NCI-H526 treated with DMSO at 0.1 percent for 48 hours (cell line): Measurements from ENCODE around the gene SAYSD1.
"Not testable (repeated sequence)": the region's sequence is repeated elsewhere in the genome, so short reads cannot be mapped to it uniquely, and the experiment has no call there.

Experiments
- DNase-seq: peaks from one replicate; lab custom pipeline; 2025; lab: John Stamatoyannopoulos, UW

Gene SAYSD1, protein sequence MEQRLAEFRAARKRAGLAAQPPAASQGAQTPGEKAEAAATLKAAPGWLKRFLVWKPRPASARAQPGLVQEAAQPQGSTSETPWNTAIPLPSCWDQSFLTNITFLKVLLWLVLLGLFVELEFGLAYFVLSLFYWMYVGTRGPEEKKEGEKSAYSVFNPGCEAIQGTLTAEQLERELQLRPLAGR

DNA sequence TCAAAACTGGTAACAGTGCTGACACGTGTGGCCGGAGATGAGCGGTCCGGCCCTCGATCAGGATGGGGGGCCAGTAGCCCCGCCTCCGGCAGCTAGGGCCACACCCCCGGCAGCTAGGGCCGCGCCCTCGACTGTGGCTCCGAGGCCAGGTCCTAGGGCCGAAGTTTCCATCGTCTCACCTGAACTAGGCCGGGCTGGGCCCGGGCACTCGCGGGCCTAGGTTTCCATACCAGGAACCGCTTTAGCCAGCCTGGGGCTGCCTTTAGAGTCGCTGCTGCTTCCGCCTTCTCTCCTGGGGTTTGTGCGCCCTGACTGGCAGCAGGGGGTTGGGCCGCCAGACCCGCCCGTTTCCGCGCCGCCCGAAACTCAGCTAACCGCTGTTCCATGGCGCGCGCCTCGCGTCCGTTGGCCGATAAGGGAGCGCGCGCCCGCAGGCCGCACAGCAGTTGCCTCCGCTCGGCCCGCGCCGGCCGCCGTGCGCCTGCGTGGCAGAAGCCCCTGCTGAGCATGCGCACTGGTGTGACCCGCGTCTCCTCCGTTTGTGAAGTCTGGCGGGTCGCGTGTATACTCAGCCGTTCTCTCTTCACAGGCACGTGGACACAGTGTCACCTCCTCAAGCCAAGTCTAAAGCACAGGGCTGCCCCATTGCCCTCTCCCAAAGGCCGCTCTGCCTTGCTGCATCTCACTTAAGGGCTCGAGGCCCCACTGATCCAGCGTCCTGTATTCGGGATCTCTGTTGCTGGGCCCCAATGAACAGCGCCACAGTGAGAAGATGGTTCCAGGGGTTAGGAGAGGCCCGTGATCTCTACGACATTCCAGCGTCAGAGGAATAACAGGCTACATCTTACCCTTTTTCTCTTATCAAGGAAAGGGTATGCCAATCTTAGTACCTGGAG lies at the start of gene SAYSD1:
SAYSD1 (minus strand) TSS at position 483 of the 896 bp plus-strand sequence; CDS start at position 386, 97 bp downstream.
- peak; percentile 90 for DNase-seq

DNA sequence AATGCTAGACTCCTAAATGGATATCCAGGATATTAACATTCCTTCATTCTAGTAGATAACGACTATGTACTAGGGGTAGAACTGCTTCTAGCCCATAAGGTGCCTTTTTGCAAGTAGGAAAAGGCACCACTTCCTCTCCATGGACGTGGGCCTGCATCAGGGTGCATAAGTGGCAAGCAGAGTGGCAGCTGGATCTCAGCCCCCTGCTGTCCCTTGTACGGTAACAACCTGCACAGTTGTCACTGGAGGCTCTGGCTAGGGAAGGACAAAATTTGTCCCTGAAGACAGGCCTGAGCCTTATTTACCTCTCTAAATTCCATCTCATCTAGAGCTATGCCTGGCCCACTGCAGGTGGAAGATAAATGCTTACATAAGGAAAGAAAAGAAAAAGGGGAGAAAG lies 42.5 kb upstream of the SAYSD1 start:
- no peak for DNase-seq

DNA sequence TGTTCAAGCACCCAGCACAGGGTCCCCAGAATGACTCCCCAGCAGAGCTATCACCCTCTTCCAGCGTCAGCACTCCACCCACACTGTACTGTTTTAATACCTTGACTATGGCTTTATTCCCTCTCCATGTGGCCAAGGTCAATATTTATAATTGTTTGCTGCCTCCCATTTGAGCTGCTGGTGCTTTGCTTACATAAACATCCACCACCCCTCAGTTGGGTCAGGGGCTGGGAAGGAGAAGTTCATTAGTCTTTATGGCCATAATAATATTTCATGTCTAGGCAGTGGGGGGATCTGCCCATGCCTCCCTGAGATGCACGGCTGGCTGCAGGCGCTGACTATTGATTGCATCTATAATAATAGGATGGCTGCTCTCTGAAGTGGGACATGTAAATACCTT lies 41.8 kb upstream of the SAYSD1 start:
- peak; percentile 70 for DNase-seq

DNA sequence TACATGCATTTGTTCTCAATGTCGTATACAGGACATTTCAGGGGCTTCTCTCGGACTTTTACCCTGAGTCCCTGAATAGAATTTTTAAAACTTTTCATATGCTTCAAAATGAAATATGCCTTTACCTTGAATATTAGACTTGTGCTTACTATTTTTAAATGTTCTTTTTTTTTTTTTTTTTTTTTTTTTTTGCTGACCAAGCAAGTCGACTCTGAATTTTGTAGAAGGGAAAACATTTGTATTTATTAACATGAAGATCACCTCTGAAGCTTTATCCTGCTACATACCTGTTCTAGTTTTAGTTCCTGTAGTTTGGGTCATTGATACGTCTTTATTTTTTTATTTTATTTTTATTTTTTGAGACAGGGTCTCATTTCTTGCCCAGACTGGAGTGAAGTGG lies 39.7 kb upstream of the SAYSD1 start:
- DNase-seq = no peak

DNA sequence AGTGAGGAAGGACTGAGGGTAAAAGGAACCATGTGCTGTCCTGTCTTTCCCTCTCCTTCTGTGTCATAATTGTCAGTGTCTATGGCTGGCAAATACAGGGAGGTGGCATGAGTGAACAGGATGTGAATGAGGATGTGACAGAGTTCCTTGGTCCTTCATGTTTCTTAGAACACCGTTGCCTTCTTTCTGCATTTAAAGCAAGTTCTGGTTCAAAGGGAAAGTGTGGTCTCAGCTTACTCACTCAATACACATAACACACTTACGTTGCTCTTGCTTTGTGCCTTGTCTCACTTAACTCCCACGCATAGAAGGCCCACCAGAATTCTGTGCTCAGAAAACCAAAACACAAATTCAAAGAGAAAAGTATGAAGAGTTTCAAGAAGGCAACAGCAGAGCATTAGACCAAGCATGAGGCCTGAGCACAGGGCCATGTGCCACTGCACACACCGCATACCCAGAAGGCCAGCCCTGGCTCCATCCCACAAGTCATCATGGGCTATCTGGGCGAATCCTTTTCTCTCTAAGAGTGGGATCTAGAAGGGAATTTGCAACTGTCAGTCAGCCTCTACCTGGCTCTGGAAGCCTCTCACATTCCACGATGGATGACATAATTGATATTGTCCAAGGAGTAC lies 38.9 kb upstream of the SAYSD1 start:
- no peak for DNase-seq

DNA sequence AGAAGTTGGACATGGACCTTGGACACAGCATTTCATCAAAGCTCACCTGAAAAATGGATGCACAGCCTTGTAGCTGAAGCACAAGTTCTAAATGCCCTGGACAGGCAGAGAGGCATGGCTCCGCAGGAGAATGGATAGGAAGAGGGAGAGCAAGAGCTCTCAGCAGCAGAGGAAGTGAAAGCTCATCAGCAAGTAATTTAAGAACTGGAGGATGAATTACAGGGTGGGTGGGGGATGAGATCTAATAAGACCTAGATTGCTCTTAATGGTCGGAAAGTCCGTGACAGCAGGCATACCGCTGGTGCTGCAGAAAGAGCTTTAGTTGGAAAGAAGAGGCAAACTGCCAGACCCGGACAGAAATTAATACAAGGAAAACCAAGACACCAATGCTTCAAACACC lies 37.3 kb upstream of the SAYSD1 start:
- no peak for DNase-seq

DNA sequence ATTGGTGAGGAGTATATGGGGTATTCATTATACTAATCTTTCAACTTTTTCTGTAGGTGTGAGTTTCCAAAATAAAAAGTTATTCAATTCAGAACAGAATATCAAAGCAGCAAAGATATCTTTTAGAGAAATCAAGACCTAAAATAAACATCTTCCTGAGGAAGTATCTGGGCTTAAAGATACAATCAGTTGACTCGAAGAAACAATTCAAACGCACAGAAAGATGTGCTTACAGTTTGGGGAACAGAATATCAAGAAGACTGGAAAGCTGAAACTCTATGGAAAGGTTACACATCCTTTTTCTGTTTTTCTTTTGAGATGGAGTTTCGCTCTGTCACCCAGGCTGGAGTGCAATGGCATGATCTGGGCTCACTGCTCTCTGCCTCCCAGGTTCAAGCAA lies 36.2 kb upstream of the SAYSD1 start:
- DNase-seq = no peak

DNA sequence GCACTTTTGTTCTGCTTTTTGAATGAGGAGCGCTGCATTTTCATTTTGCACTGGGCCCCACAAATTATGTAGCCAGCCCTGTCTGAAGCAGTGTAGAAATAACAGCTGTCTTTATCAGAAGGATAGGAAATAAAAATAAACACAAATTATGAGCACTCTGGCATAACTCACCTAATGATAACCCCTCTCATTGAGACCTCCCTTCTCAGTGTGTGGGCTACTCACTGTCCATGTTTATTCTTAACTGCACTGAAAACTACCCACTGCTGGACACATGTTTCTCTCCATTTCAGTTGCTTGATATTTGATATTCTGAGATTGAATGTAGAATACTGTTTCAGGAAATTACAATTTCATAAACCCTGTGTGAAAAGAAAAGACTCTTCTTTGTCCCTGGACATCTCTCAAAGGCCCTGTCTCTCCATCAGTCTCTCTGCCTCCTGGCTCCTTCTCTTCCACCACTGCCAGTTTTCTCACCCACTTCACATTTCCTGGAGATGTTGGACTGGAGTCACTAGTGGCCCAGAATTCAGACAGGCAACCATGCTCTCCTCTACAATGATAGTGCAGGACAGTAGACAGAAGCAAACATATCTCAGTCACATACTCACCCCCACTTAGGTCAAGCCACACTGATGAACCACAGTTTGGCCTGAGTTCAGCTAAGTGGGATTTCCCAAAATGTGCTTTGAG lies 29.6 kb upstream of the SAYSD1 start:
- DNase-seq = no peak

DNA sequence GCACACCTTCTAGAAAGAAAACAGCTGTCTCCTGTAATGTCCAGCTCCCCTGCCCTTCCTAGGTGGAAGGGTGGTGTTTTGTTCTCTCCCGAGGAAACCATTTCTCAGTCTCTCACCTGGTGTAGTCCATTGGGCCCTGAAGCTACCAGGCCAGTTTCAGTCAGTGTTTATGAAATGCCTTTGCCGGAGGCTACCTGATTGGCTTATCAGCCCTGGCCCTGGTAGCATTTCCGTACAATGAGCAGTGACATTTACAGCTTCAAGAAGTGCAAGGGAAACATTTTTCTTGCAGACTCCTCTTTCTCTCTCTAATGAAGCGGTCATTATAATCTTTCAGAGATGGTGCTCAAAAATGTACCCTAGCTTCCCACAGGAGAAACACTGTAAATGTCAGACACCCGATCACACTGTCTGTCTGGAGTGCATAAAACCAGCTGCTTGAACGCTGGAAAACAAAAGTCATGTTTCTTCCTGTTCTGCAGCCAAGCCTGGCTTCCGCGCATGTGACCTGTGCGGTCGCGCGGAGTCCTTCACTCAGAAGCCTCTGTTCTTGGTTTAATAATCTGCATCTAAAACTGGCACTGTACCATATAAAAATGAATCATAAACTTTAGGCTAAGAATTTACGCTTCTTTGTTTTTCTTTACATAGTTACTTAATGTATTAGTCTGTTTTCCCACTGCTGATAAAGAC lies 28.4 kb upstream of the SAYSD1 start:
- no peak for DNase-seq

DNA sequence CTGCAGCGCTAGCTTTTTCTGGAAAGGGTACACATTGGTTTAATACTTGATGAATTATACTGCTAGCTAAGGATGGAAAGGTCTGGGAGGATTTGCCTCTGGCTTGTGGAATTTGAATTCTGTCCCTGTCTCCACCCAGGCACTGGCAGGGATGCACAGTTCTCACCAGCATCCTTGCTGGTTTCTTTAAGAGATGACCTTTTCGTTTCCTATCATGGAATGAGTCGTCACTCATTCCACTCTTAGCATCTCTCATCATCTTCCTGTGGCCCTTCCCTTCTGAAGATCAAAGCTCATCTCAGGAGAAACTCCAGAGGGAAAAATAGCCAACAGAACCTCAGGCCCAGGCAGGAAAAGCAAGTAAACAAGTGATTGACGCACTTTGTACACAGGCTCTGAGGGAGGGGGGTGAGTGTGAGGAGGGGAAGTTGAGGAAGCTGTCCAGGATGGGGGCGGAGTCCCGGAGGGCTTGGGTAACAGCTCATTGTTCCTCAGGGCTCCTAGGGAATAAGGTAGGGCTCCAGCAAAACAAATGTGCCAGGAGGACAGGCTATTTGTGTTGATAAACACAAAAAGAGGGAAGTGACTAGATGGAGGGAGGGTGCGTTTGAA lies 25.7 kb upstream of the SAYSD1 start:
- DNase-seq = no peak

DNA sequence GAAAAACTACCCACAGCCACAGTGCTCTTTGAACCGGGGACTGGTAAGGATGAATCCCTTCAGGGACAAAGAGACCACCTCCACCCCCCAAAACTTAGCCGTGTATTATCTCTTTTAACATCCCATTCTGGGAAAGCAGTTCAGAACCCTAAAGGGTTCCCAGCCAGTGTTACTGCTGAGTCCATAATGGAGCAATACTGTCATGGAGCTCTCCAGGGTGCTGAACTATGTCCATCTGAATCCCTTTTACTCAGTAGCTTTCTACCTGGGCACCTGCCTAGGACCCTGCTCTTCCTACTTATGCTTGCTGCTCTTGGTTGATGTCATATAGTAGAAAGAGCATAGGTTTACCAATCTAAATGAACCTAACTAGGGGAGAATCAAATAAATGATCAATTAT lies 22.3 kb upstream of the SAYSD1 start:
- DNase-seq = no peak

DNA sequence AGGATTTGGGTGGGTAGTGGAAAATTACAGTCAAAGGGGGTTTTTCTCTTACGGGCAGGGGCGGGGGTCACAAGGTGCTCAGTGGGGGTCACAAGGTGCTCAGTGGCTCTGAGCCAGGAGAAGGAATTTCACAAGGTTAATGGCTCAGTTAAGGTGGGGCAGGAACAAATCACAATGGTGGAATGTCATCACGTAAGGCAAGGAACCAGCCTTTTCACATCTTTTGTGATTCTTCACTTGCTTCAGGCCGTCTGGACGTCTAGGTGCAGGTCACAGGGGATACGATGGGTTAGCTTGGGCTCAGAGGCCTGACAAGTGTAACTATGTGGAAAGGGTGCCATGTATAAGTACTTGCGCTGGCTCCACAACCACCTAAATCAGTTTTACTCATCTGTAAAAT lies 21.2 kb upstream of the SAYSD1 start:
- DNase-seq = not testable (repeated sequence)

DNA sequence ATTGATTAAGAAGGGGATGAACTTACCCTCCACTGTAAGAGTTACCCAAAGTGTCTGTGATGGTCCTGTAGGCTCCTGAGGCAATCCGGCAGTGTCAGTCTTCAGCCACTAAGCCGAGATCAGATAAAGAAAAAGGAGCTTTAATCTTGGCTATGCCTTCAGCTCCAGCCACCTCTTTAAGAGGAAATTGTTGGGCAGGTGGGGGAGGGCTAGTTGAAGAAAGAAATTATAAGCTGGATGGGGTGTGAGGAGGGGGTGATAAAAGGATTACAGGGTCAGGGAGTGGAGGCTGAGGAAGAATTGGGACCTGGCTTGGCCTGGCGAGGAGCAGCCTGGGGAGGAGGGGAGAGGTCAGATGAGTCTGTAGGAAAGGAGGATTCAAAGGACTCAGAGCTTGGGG lies 19.8 kb upstream of the SAYSD1 start:
- DNase-seq = not testable (repeated sequence)

DNA sequence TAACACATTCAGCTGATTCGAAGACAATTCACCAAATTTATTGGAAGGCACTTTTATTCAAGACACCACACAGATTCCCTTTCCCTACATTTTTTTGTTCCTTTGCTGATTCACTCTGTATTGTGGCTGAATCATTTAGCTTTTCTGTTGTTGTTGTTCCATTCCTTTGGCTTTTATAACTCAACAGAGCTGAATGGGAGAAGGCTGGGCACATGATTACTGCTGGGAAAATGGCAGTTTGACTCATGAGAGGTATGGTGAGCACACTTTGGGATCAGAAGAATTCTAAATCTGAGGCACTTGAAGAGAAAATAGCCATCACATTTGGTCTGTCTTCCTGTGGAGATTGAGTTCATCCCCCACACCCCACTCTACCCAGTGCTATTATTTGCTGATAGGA lies 15.7 kb upstream of the SAYSD1 start:
- DNase-seq = no peak

DNA sequence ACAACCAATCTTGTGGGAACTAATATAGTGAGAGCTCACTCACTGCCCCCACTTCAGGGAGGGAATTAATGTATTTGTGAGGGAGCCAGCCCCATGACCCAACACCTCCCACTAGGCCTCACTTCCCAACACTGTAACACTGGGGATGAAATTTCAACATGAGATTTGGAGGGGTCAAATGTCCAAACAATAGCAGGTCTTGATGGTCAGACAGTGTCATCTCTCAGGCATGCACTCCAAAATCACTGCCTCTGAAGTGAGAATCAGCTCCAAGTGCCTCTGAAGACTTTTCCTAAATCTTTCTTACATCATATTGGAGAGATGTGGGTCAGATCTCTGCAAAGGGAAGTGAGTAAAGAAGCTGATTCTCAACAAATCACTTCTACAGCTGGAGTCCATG lies 13.8 kb upstream of the SAYSD1 start:
- no peak for DNase-seq

DNA sequence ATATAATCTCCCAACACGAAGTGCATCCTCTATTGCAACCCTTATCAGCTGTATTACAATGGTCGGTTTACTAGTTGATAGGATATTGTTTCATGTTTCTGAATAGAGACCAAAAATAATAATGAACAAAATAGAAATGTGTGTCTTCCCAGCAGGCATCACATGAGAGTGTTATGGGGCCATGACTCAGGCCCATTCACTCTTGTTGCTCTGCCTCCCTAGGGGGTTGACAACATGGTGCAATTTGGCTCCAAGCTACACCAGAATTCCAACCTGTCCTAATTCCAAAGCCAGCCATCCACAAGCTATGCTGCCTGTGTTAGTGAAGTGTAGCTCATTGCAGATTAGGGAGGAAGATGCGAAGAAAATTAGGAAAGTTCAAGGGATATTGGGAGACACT lies 13.1 kb upstream of the SAYSD1 start:
- no peak for DNase-seq

DNA sequence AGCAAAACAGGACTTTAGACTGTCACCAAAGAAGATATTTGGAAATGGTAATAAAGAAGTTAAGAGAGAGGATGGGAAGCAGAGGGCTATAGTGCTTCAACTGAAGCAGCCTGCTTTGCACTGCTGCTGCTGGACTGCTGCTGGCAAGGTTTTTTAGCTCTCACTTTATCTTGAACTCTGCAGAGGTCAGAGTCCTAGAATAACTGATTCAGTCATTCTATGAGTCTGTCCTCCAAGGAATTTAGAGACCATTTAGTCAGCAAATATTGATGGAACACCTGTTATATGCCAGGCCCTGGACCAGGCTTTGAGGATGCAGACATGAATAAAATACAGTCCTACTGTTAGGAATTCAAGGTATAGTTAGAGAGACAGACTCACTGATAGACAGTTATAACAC lies 9.1 kb upstream of the SAYSD1 start:
- DNase-seq = no peak

DNA sequence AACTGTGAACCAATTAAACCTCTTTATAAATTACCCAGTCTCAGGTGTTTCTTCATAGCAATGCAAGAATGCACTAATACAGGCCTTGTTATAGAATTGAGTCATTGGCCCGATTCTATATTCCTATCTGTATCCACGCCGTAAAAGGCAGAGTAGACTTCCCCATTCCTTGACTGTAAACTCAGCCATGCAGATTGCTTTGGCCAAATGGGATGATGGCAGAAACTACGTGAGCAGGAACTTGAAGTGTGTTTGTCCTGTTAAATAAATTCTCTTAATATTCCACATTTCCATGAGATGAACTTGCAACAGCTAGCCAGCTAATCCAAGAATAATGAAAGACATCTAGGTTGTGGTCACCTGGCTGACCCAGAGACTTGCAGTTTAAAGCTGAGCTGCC lies 3.9 kb upstream of the SAYSD1 start:
- DNase-seq = no peak

DNA sequence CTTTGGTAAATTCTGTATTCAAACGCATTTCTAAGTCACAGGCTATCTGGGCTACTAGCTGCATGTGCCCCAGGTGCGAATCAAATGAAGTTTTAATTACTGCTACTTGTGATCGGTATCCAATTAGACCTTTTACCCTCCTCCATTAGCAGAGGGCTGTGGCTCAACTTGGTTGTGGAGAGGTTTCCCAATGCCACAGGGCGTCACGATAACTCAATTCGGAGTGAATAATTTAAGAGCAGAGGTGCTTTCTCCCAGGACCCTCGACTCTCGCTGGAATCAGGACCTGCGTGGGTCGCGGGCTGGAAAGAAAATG lies 640 bp downstream of the SAYSD1 start:
- DNase-seq = peak; percentile 68

DNA sequence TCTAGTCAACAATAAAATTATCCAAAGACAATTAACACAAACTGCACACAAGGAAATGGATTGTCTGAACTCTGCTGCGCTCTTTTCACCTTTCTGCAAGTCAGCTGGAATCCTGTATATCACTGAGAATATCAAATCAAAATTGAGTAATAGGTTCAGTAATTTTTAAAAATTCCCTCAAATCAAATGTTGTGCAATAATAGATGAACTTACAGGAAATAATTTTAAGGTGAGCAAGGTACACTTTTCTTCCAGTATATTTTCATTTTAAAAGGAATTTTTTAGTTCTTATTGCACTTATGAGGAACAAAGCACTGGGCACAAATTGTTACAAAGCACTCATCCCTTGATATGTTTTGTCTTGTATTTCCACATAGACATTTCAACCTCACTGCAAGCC lies 1.2 kb downstream of the SAYSD1 start:
- no peak for DNase-seq

DNA sequence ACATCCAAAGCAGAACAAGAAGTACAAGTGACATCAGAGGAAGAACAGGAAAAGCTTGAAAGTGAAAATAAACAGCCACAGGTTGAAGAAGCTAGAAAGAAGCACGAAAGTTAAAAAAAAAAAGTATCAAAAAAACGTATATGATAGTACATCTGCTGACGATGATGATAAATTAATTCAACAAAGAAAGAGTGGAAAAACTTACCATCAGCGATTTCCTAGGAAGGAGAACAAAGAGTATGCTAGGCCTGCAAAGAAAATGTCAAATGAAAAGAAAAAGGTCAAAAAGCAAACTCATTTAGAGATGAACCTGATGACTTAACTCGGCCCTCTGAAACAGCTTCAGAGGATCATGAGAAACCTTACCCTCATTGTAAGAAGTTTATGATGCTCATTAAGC lies 3.7 kb downstream of the SAYSD1 start:
- no peak for DNase-seq
